ENCODE measurements around the gene ZNF454.

DNA sequence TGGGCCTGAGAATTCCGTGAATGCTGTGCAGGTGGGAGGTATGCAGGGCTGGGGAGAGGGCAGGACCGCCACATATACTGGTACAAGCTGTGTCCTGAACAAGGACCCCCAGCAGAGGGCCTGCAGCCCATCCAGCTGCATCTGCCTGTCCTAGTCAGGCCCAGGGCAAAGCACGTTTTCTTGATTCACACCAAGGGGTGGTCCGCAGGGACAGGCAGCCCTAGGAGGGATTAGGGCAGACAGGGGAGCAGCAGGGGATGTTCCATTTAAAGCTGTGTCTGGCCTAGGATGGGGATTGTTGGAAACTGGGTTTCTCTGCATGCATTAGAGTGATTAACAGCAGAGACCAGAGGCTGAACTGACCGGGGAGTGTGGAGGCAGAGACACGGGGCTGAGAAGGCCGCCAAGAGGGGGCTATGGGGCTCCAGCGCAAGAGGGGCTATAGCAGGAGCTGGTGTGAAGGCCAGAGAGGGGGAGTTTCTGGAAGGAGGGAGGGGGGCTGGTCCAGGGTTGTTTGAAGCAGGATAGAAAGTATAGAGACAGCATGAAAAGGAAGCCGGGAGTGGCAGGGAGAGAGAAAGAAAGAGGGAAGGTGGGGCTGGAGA is 51.4 kb downstream of the ZNF454 start:
- no peak for TF ChIP-seq POLR2A (IDR thresholded peaks at IDR 0.05)
- TF ChIP-seq, protein P1, sequence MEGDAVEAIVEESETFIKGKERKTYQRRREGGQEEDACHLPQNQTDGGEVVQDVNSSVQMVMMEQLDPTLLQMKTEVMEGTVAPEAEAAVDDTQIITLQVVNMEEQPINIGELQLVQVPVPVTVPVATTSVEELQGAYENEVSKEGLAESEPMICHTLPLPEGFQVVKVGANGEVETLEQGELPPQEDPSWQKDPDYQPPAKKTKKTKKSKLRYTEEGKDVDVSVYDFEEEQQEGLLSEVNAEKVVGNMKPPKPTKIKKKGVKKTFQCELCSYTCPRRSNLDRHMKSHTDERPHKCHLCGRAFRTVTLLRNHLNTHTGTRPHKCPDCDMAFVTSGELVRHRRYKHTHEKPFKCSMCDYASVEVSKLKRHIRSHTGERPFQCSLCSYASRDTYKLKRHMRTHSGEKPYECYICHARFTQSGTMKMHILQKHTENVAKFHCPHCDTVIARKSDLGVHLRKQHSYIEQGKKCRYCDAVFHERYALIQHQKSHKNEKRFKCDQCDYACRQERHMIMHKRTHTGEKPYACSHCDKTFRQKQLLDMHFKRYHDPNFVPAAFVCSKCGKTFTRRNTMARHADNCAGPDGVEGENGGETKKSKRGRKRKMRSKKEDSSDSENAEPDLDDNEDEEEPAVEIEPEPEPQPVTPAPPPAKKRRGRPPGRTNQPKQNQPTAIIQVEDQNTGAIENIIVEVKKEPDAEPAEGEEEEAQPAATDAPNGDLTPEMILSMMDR (IDR thresholded peaks at IDR 0.05), result no peak
